ENCODE data around the gene PITPNM3. TPM values are rescaled to one million over a fixed set of nuclear protein-coding genes. Genes with fewer than 3 reads are reported as not detected.

Gene PITPNM3
- total RNA-seq, 4 donors from 2014 or later = 0.13 to 0.87 (median 0.41) TPM

GRCh38 chr17:6489016-6489550, 67.3 kb downstream of the PITPNM3 start:
- Histone ChIP-seq H3K4me3 (no peak overlapping the region), H3K27me3 (peaks cover 0 to 2% (median 0%) of the 10 kb centered on the region in 3 donors), H3K9me3 (no peaks in the 10 kb centered on the region), H3K36me3 (no peaks in the 10 kb centered on the region), H3K27ac (no peak overlapping the region), H3K4me1 (no peaks in the 10 kb centered on the region)
- DNase-seq (no peak), ATAC-seq (no peak)
- intact Hi-C loops (cut with DNase I; ENCODE audit: low total_unique reads) = no loop called here
- no peak for TF ChIP-seq POLR2A (IDR thresholded peaks at IDR 0.05)
- TF ChIP-seq, protein P1, sequence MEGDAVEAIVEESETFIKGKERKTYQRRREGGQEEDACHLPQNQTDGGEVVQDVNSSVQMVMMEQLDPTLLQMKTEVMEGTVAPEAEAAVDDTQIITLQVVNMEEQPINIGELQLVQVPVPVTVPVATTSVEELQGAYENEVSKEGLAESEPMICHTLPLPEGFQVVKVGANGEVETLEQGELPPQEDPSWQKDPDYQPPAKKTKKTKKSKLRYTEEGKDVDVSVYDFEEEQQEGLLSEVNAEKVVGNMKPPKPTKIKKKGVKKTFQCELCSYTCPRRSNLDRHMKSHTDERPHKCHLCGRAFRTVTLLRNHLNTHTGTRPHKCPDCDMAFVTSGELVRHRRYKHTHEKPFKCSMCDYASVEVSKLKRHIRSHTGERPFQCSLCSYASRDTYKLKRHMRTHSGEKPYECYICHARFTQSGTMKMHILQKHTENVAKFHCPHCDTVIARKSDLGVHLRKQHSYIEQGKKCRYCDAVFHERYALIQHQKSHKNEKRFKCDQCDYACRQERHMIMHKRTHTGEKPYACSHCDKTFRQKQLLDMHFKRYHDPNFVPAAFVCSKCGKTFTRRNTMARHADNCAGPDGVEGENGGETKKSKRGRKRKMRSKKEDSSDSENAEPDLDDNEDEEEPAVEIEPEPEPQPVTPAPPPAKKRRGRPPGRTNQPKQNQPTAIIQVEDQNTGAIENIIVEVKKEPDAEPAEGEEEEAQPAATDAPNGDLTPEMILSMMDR (IDR thresholded peaks at IDR 0.05 in 4 of 5, conservative IDR thresholded peaks at IDR 0.05 in 1 of 5) = no peak
- in situ Hi-C loops (cut with MboI; ENCODE audit: low sequenced_read_pairs in 4 of 4) = no loop called here

DNA sequence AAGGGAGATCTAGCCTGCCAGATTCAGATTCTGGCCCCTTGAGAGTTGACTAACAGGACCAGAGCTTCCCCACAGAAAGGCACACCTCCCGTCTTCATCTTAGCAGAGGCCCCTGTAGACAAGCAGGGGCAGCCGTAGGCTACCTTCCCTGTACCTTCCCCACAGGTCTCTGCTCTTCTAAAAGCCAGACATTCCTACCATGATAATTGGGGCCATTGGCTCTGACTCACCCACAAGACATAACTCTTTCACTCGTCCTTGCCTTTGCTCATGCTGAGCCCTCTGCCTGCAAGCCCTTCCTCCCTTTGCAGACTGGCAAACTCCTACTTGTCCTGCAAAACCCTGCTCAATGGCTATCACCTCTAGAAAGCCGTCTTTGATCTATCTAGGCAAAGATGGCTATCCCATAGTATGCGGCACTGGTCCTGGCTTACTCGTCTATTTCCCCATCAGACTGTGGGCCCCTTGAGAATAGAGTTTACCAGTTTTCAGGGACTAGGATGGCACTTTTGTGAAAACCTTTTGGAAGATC, 68.3 kb downstream of the PITPNM3 start:
- no peak overlapping the region for H3K27ac ChIP-seq
- H3K36me3 ChIP-seq = no peaks in the 10 kb centered on the region
- no peaks in the 10 kb centered on the region for H3K9me3 ChIP-seq
- no peaks in the 10 kb centered on the region for H3K4me1 ChIP-seq
- TF ChIP-seq, protein P1 (IDR thresholded peaks at IDR 0.05 in 4 of 5, conservative IDR thresholded peaks at IDR 0.05 in 1 of 5) = no peak
- TF ChIP-seq POLR2A (IDR thresholded peaks at IDR 0.05) = no peak
- H3K4me3 ChIP-seq = no peak overlapping the region
- in situ Hi-C loops (cut with MboI; ENCODE audit: low sequenced_read_pairs in 4 of 4) (no loop called here), intact Hi-C loops (cut with DNase I; ENCODE audit: low total_unique reads) (no loop called here)
- ATAC-seq = no peak
- no peak for DNase-seq
- H3K27me3 ChIP-seq = peaks cover 0 to 2% (median 0%) of the 10 kb centered on the region in 3 donors

GRCh38 chr17:6487251-6488007, 68.9 kb downstream of the PITPNM3 start:
- TF ChIP-seq, protein P1 (IDR thresholded peaks at IDR 0.05 in 4 of 5, conservative IDR thresholded peaks at IDR 0.05 in 1 of 5) = no peak
- TF ChIP-seq POLR2A (IDR thresholded peaks at IDR 0.05) = no peak
- no peak overlapping the region for H3K27ac ChIP-seq
- no peaks in the 10 kb centered on the region for H3K36me3 ChIP-seq
- ATAC-seq (no peak), DNase-seq (no peak)
- in situ Hi-C loops (cut with MboI; ENCODE audit: low sequenced_read_pairs in 4 of 4) = no loop called here
- intact Hi-C loops (cut with DNase I; ENCODE audit: low total_unique reads) = no loop called here
- H3K4me1 ChIP-seq = no peaks in the 10 kb centered on the region
- H3K4me3 ChIP-seq = no peak overlapping the region
- H3K27me3 ChIP-seq = peaks cover 0 to 2% (median 0%) of the 10 kb centered on the region in 3 donors
- no peaks in the 10 kb centered on the region for H3K9me3 ChIP-seq

DNA sequence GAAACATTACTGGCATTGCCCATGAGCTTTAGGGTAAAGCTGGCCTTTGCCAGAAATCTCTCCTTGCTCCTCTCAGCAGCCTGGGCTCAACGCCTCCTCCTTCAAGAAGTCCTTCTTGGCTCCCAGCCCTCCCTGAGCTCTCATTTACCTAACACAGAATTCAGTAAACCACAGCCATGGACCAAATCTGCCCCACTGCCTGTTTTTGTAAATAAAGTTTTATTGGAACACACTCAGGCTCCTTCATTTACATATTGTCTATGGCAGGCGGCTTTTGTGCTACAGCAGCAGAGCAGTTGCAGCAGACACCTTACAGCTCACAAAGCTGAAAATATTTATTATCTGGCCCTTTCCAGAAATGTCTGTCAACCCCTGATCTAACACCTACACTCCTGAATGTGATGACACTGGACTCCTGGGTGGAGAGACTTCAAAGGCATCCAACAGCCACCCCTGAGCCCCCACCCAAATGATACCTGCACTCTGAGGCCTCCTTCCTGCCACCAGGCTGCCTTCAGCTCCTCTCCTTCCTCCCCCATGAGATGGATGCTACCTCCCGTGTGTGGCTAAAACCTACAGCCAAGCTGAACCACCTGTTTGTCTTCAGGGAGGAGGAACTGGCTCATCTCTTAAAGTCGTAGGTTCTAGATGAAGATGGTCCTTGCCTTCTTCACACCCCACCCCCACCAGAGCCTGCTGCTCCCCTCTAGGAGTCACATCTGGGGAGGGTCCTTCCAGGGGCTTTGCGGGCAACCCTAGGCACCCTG, 70.5 kb downstream of the PITPNM3 start:
- in situ Hi-C loops (cut with MboI; ENCODE audit: low sequenced_read_pairs in 4 of 4) = no loop called here
- TF ChIP-seq POLR2A (IDR thresholded peaks at IDR 0.05) = no peak
- TF ChIP-seq, protein P1 (IDR thresholded peaks at IDR 0.05 in 4 of 5, conservative IDR thresholded peaks at IDR 0.05 in 1 of 5) = no peak

More for the DNA sequence above, 70.5 kb downstream of the PITPNM3 start:
- H3K27ac ChIP-seq = no peak overlapping the region
- no peak for DNase-seq
- H3K9me3 ChIP-seq = no peaks in the 10 kb centered on the region
- H3K36me3 ChIP-seq = no peaks in the 10 kb centered on the region
- no peak overlapping the region for H3K4me3 ChIP-seq
- intact Hi-C loops (cut with DNase I; ENCODE audit: low total_unique reads) = no loop called here
- H3K27me3 ChIP-seq = peaks cover 0 to 2% (median 0%) of the 10 kb centered on the region in 3 donors
- no peaks in the 10 kb centered on the region for H3K4me1 ChIP-seq
- ATAC-seq = no peak
